Testis (tissue), 3 donors: Measurements from ENCODE around the gene CLCF1. TPM values are rescaled to one million over a fixed set of nuclear protein-coding genes. Genes with fewer than 3 reads are reported as not detected.

Source experiments
- DNase-seq: peaks from one replicate; pipeline ENCODE4 v3.0.0-alpha.2; 2019
- H3K27ac ChIP-seq, 2 donors: fragments of 200-600 bp; sonication (generic); one replicate each; pipeline ENCODE4 v1.5.1; 2019
- H3K27me3 ChIP-seq: fragments of 200-600 bp; sonication (generic); one replicate; pipeline ENCODE4 v1.5.1; 2019
- H3K36me3 ChIP-seq: fragments of 200-600 bp; sonication (generic); one replicate; pipeline ENCODE4 v1.5.1; 2017; ENCODE audit warnings: low read depth; ENCODE audit errors: missing control alignments
- H3K4me1 ChIP-seq: fragments of 200-600 bp; sonication (generic); one replicate; pipeline ENCODE4 v1.5.1; 2019
- H3K4me3 ChIP-seq, 2 donors: fragments of 200-600 bp; sonication (generic); one replicate each; pipeline ENCODE4 v1.5.1; 2017 to 2019
- H3K9me3 ChIP-seq: fragments of 200-600 bp; sonication (generic); one replicate; pipeline ENCODE4 v1.5.1; 2017
- POLR2A ChIP-seq: fragments of 450-650 bp; IDR thresholded peaks from one replicate; pipeline ENCODE4 v1.6.1; 2017; ENCODE audit warnings: antibody characterized with exemption, mild to moderate bottlenecking, moderate library complexity
- WGBS, 2 donors: methylation state at CpG; one replicate each; pipeline ENCODE4 v1.1.5; 2018; 5-methylcytosine and 5-hydroxymethylcytosine counted together
- intact Hi-C: fragments of 100-400 bp; cut with DNase I; formaldehyde crosslinking; loops from one replicate; pipeline ENCODE4 v1.15.1; 2023; ENCODE audit warnings: low total_unique reads
- polyA plus RNA-seq: library from polyadenylated mRNA; stranded (reverse); fragments of 350-450 nt; fragmentation: Illumina TruSeq; extraction: RNeasy Lipid Tissue Mini Kit (QIAGEN cat#74804); gene quantifications from one replicate; pipeline ENCODE4 v1.2.3, GENCODE V29; 2014; ENCODE audit warnings: low read depth, low replicate concordance; ENCODE audit not compliant: insufficient read depth
- total RNA-seq, 2 donors: library from RNA; depleted of rRNA; stranded (reverse); fragments of >200 nt; gene quantifications; one replicate each; pipeline ENCODE4 v1.2.3, GENCODE V29; 2016
- TF ChIP-seq, protein P1 (sequence below), 3 experiments: fragments of 450-650 bp in 2 of 3; fragments of 200-600 bp in 1 of 3; sonication (generic) in 1 of 3; IDR thresholded peaks; one replicate each; pipeline ENCODE4 v1.5.1; 2016 to 2019; ENCODE audit warnings: antibody characterized with exemption in 3 of 3, mild to moderate bottlenecking in 2 of 3, moderate library complexity in 1 of 3

Gene CLCF1
- total and polyA plus RNA-seq, 3 donors from 2014 or later: 2.7 to 6.8 (median 3.7) TPM

DNA sequence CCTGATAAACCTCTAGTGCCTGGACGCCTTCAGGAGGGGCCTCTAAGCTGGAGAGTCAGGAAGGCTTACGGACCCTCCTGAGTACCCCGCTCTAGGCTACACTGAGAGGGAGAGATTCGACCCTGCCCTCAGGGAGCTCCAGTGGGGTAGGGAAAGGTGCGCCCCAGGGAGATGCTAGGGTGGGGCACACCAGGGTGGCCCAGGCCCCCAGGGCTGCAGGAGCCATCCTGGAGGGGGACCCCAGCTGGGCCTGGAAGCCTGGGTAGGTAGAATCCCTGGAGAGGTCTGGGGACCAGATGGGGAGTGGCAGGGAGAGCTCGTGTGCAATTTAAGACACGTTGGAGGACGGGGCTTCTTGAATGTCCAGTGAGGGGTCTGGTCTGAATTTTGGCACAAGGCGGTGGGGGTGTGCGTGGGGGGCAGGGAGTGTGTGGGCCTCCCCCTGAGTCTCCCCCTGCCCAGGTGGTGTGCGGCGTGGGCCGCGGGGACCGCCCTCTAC, 46.8 kb upstream of the CLCF1 start:
- TF ChIP-seq POLR2A: no peak
- TF ChIP-seq, protein P1, sequence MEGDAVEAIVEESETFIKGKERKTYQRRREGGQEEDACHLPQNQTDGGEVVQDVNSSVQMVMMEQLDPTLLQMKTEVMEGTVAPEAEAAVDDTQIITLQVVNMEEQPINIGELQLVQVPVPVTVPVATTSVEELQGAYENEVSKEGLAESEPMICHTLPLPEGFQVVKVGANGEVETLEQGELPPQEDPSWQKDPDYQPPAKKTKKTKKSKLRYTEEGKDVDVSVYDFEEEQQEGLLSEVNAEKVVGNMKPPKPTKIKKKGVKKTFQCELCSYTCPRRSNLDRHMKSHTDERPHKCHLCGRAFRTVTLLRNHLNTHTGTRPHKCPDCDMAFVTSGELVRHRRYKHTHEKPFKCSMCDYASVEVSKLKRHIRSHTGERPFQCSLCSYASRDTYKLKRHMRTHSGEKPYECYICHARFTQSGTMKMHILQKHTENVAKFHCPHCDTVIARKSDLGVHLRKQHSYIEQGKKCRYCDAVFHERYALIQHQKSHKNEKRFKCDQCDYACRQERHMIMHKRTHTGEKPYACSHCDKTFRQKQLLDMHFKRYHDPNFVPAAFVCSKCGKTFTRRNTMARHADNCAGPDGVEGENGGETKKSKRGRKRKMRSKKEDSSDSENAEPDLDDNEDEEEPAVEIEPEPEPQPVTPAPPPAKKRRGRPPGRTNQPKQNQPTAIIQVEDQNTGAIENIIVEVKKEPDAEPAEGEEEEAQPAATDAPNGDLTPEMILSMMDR (IDR thresholded peaks at IDR 0.05): no peak
- intact Hi-C loops: no loop called here
- Histone ChIP-seq H3K4me1 (peaks cover 9% of the 10 kb centered on the region), H3K27me3 (no peaks in the 10 kb centered on the region), H3K36me3 (no peaks in the 10 kb centered on the region), H3K27ac (peak overlapping the region in 1 of 2 donors; percentile 83), H3K4me3 (peak overlapping the region; percentile 27 to 63), H3K9me3 (no peaks in the 10 kb centered on the region)
- no peak for DNase-seq
- 14 to 35% methylated on average over 10 to 15 of the region's 15 CpGs for WGBS, 2 donors

DNA sequence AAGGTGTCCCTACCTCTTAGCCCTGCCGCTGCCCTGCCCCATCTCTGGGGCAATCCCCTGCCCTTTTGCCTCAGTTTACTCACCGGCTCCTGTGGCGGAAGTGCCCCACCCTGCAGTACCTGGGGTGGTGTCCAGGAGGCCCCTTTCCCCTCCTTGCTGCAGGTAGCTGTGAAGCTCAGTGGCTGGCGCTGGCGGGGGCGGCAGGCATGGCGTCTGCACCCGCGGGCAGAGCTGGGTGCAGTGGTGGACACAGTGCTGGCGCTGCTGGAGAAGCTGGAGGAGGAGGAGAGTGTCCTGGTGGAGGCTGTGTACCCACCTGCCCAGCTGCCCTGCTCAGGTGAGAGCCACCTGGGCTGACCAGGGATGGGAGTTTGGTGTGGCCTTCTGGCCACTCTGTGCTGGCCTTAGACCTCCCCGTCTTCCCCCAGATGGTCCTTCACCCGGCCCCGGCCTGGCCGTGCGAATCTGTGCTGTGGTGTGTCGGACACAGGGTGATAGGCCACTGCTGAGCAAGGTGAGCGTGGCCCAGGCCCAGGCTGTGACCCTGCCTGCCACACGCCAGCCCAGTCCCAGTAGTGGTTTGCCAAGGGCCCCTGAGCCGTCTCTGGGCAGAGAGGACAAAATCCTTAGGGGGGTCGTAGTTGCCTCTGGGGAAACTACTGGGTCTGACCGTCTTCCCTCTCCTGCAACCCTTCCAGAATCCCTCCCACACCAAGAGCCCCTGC, 46.1 kb upstream of the CLCF1 start:
- H3K4me3 ChIP-seq: no peak overlapping the region
- H3K27me3 ChIP-seq: no peaks in the 10 kb centered on the region
- H3K4me1 ChIP-seq: peaks cover 11% of the 10 kb centered on the region
- H3K27ac ChIP-seq: no peak overlapping the region
- intact Hi-C loops: no loop called here
- H3K36me3 ChIP-seq: no peaks in the 10 kb centered on the region
- H3K9me3 ChIP-seq: no peaks in the 10 kb centered on the region
- TF ChIP-seq, protein P1 (IDR thresholded peaks at IDR 0.05): no peak
- no peak for TF ChIP-seq POLR2A
- WGBS, 2 donors: 88 to 95% methylated on average over 8 to 21 of the region's 21 CpGs
- DNase-seq: no peak

DNA sequence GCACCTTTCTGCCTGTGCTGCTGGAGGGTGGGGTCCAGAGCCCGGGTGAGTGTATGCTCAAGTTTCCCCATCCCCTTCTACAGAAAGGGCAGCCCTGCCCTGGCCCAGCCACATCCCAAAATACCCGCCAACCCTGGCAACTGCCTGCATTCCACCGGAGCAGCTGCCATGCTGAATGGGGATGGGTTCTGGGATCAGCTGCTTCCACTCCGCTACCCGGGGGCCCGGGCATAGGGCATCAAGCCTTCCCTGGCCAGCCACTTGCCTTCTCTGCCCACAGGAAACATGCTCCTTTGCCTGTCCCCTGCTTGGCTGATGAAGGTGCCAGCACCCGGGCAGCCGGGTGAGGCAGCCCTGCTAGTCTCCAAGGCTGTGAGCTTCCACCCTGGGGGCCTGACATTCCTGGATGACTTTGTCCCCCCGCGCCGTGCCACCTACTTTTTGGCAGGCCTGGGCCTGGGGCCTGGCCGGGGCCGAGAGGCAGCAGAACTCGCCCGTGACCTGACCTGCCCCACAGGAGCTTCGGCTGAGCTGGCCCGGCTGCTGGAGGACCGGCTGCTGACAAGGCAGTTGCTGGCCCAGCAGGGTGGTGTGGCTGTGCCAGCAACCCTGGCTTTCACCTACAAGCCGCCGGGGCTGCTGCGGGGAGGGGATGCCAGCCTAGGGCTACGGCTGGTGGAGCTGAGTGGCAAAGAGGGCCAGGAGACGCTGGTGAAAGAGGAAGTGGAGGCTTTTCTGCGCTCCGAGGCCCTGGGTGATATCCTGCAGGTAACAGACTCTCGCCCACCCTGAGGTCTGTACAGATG, 45.3 kb upstream of the CLCF1 start:
- intact Hi-C loops: no loop called here
- H3K36me3 ChIP-seq: no peaks in the 10 kb centered on the region
- H3K27ac ChIP-seq: no peak overlapping the region
- WGBS, 2 donors: 75 to 77% methylated on average over 17 to 26 of the region's 26 CpGs
- H3K4me1 ChIP-seq: peaks cover 11% of the 10 kb centered on the region
- H3K4me3 ChIP-seq: no peak overlapping the region
- DNase-seq: no peak
- no peaks in the 10 kb centered on the region for H3K9me3 ChIP-seq
- no peak for TF ChIP-seq POLR2A
- TF ChIP-seq, protein P1 (IDR thresholded peaks at IDR 0.05): no peak
- no peaks in the 10 kb centered on the region for H3K27me3 ChIP-seq

DNA sequence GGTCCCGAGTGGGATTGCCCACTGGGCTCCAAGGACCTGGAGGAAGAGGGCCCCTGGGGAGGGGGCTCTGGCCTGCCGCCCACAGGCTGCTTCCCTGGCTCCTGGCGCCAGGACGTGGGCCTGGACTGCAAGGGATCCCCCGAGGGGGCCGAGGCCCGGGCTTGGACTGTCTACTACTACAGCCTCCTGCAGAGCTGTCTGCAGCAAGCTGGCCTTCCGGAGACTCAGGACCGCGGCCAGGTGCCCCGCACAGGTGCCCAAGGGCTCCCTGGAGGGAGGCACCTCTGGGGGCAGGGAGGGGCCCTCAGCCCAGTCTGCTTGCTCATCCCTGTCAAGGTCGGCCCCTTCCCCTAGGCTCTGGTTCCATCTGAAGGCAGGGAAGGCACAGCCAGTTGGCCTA, 44.0 kb upstream of the CLCF1 start:
- Histone ChIP-seq H3K27ac (no peak overlapping the region), H3K4me1 (peaks cover 16% of the 10 kb centered on the region), H3K9me3 (no peaks in the 10 kb centered on the region), H3K4me3 (no peak overlapping the region), H3K36me3 (no peaks in the 10 kb centered on the region), H3K27me3 (no peaks in the 10 kb centered on the region)
- TF ChIP-seq, protein P1 (IDR thresholded peaks at IDR 0.05): no peak
- no peak for TF ChIP-seq POLR2A
- intact Hi-C loops: no loop called here
- no peak for DNase-seq
- 88 to 92% methylated on average over 1 to 10 of the region's 12 CpGs for WGBS, 2 donors
